Spleen (tissue), 11 donors: ENCODE results near the gene OPN3. TPM values are rescaled to one million over a fixed set of nuclear protein-coding genes. Genes with fewer than 3 reads are reported as not detected.

Source experiments
- DNase-seq: peaks from one replicate; pipeline ENCODE4 v3.0.0-alpha.2; 2020
- H3K27ac ChIP-seq, 8 donors: fragments of 200-600 bp; sonication (generic) in 7 of 8; 1 replicate in 4 of 8; 2 replicates in 4 of 8; pipeline versions ENCODE4 v1.5.0 to v1.8.0; 2016 to 2021; ENCODE audit warnings: inconsistent platforms in 4 of 8, mild to moderate bottlenecking in 4 of 8, moderate library complexity in 1 of 8
- H3K27me3 ChIP-seq, 7 donors: fragments of 200-600 bp; sonication (generic) in 6 of 7; replicated peaks in 1 of 7; 1 replicate in 4 of 7; 2 replicates in 3 of 7; pipeline versions ENCODE4 v1.5.0 to v1.8.0; 2016 to 2021; ENCODE audit warnings: inconsistent platforms in 3 of 7, mild to moderate bottlenecking in 1 of 7
- H3K36me3 ChIP-seq, 6 donors: fragments of 200-600 bp; sonication (generic) in 5 of 6; 1 replicate in 4 of 6; 2 replicates in 2 of 6; pipeline versions ENCODE4 v1.5.0 to v1.8.0; 2016 to 2021; ENCODE audit warnings: inconsistent platforms in 2 of 6
- H3K4me1 ChIP-seq, 6 donors: fragments of 200-600 bp; sonication (generic) in 5 of 6; 1 replicate in 3 of 6; 2 replicates in 3 of 6; pipeline versions ENCODE4 v1.5.0 to v1.8.0; 2016 to 2021; ENCODE audit warnings: inconsistent platforms in 3 of 6
- H3K4me3 ChIP-seq, 8 donors: fragments of 200-600 bp; sonication (generic) in 7 of 8; 1 replicate in 4 of 8; 2 replicates in 4 of 8; pipeline versions ENCODE4 v1.5.0 to v1.8.0; 2016 to 2021; ENCODE audit warnings: inconsistent platforms in 4 of 8, mild to moderate bottlenecking in 4 of 8, moderate library complexity in 2 of 8
- H3K9me3 ChIP-seq, 8 donors: fragments of 200-600 bp; sonication (generic) in 7 of 8; 1 replicate in 4 of 8; 2 replicates in 4 of 8; pipeline versions ENCODE4 v1.5.0 to v1.8.0; 2016 to 2021; ENCODE audit warnings: inconsistent platforms in 4 of 8
- CTCF ChIP-seq, 11 experiments: fragments of 200-600 bp in 7 of 11; fragments of 450-650 bp in 4 of 11; sonication (generic) in 4 of 11; IDR thresholded peaks in 8 of 11; conservative IDR thresholded peaks in 3 of 11; 1 replicate in 7 of 11; 2 replicates in 4 of 11; pipeline versions ENCODE4 v1.4.0 to v1.8.0; 2016 to 2021; ENCODE audit warnings: antibody characterized with exemption in 11 of 11, inconsistent platforms in 4 of 11, mild to moderate bottlenecking in 1 of 11
- POLR2A ChIP-seq, 3 donors: fragments of 450-650 bp; IDR thresholded peaks; one replicate each; pipeline ENCODE4 v1.5.1; 2017; ENCODE audit warnings: antibody characterized with exemption in 3 of 3, mild to moderate bottlenecking in 1 of 3
- POLR2AphosphoS5 ChIP-seq, 3 donors: sonication (generic); formaldehyde crosslinking; IDR thresholded peaks; one replicate each; pipeline ENCODE4 v1.5.1; 2017; ENCODE audit warnings: antibody characterized with exemption in 3 of 3
- WGBS, 5 donors: extraction: QIAGEN DNeasy Blood & Tissue Kit in 3 of 5; methylation state at CpG; one replicate each; pipeline versions ENCODE4 v1.1.5 to v1.1.7; 2013 to 2018; 5-methylcytosine and 5-hydroxymethylcytosine counted together
- intact Hi-C: fragments of 100-400 bp; cut with DNase I; formaldehyde crosslinking; loops from one replicate; pipeline ENCODE4 v1.15.0; 2023; ENCODE audit warnings: low total_unique reads
- polyA plus RNA-seq, 3 donors: library from polyadenylated mRNA; stranded (reverse); fragments of 200-250 nt; gene quantifications; one replicate each; pipeline ENCODE4 v1.2.1, GENCODE V29; 2013
- total RNA-seq, 7 donors: library from RNA; depleted of rRNA in 3 of 7; stranded (reverse); fragments of >200 nt in 3 of 7; fragmentation: NEBNext Ultra II Directional in 4 of 7; extraction: Animal tissue kit (Norgen Biotek cat#: 25700) in 4 of 7; gene quantifications; one replicate each; pipeline versions ENCODE4 v1.1.0 to v1.2.1, GENCODE V29; 2016 to 2021
- donor health status: healthy with polysubstance abuse.
- donor health status: DM: no; HTN: no; CAD: no; lungs with moderate emphysema.
- donor health status: DM: no; HTN: no; CAD: no.
- donor health status: Bipolar disorder and iron deficiency.
- donor health status: healthy.
- donor health status: DM: no; HTN: no; CAD: no.
- donor health status: DM: yes; HTN: yes; CAD: no.

Gene OPN3
- total and polyA plus RNA-seq, 10 donors: 15.1 to 39.4 (median 24.6) TPM

GRCh38 chr1:241591317-241591716 is 48.9 kb downstream of the OPN3 start:
- DNase-seq: no peak
- H3K4me1 ChIP-seq: peaks cover 0 to 2% (median 0%) of the 10 kb centered on the region in 6 donors
- peaks cover 0 to 58% (median 9%) of the 10 kb centered on the region in 6 donors for H3K36me3 ChIP-seq
- H3K9me3 ChIP-seq: no peaks in the 10 kb centered on the region
- H3K27me3 ChIP-seq: no peaks in the 10 kb centered on the region
- no peak overlapping the region for H3K4me3 ChIP-seq
- H3K27ac ChIP-seq: no peak overlapping the region
- TF ChIP-seq CTCF (IDR thresholded peaks at IDR 0.05 in 8 of 11, conservative IDR thresholded peaks at IDR 0.05 in 3 of 11) (no peak), POLR2AphosphoS5 (IDR thresholded peaks at IDR 0.05) (no peak), POLR2A (IDR thresholded peaks at IDR 0.05) (no peak)
- intact Hi-C loops: no loop called here

DNA sequence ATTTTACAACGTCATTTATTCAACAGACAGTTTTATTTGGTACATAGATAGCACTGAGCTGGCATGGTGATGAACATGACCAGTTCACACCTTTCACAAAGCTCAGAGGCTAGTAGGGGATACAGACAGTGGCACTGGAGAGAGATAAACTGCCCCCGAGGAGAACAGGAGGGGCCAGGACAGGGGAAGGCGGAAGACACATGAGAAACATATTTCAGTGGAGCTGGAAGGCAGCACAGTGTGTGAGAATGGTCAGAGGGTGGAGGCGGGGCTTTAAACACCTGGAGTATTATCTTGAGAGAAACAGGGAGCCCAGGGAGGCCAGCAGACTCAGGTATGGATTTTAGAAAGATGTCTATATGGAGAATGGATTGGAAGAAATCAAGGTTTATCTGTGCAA is 49.5 kb downstream of the OPN3 start:
- H3K9me3 ChIP-seq: no peaks in the 10 kb centered on the region
- no peaks in the 10 kb centered on the region for H3K4me1 ChIP-seq
- 72 to 88% (median 83%) methylated on average over 4 of the region's 4 CpGs for WGBS, 5 donors
- TF ChIP-seq CTCF (IDR thresholded peaks at IDR 0.05 in 8 of 11, conservative IDR thresholded peaks at IDR 0.05 in 3 of 11) (no peak), POLR2A (IDR thresholded peaks at IDR 0.05) (no peak), POLR2AphosphoS5 (IDR thresholded peaks at IDR 0.05) (no peak)
- no peak for DNase-seq
- peaks cover 0 to 58% (median 9%) of the 10 kb centered on the region in 6 donors for H3K36me3 ChIP-seq
- no peak overlapping the region for H3K4me3 ChIP-seq
- H3K27ac ChIP-seq: no peak overlapping the region
- no peaks in the 10 kb centered on the region for H3K27me3 ChIP-seq
- intact Hi-C loops: no loop called here

DNA sequence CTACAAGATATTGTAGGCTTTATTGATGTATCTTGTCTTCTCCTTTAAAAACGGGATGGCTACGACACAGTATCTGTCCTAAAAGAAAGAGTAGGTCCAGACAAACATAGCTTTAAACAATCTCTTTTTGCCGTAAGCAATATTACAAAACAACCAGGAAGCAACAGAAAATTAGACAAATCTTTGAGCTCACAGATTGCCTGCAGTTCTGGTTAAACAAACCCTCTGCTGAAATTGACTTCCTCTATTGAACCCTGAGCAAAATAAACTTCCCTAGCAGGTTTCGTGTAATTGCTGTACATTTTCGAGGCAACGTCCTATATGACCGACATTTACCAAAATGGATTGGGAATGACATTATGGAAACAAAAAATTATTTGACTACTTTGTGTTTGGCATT is 50.6 kb downstream of the OPN3 start:
- no peaks in the 10 kb centered on the region for H3K9me3 ChIP-seq

More for the DNA sequence above, 50.6 kb downstream of the OPN3 start:
- no peak for DNase-seq
- Histone ChIP-seq H3K27me3 (no peaks in the 10 kb centered on the region), H3K27ac (peak overlapping the region in 2 of 8 donors; percentile 17 to 52), H3K36me3 (peaks cover 0 to 61% (median 8%) of the 10 kb centered on the region in 6 donors), H3K4me1 (no peaks in the 10 kb centered on the region), H3K4me3 (no peak overlapping the region)
- intact Hi-C loops: no loop called here
- TF ChIP-seq POLR2A (IDR thresholded peaks at IDR 0.05) (no peak), POLR2AphosphoS5 (IDR thresholded peaks at IDR 0.05) (no peak), CTCF (IDR thresholded peaks at IDR 0.05 in 8 of 11, conservative IDR thresholded peaks at IDR 0.05 in 3 of 11) (no peak)
- WGBS, 5 donors: 59 to 88% (median 77%) methylated on average over 7 of the region's 7 CpGs
